Ovary (tissue), 9 donors: ENCODE measurements around the gene ZNF175. TPM values are rescaled to one million over a fixed set of nuclear protein-coding genes. Genes with fewer than 3 reads are reported as not detected.

Experiments used
- DNase-seq, 5 donors: peaks; one replicate each; pipeline ENCODE4 v3.0.0-alpha.2; 2019 to 2020
- H3K27ac ChIP-seq, 2 donors: fragments of 200-600 bp; one replicate each; pipeline versions ENCODE4 v1.5.1 to v1.8.0; 2019 to 2022
- H3K27me3 ChIP-seq: fragments of 200-600 bp; one replicate; pipeline ENCODE4 v1.8.0; 2022
- H3K36me3 ChIP-seq: fragments of 200-600 bp; sonication (generic); one replicate; pipeline ENCODE4 v1.5.1; 2019
- H3K4me1 ChIP-seq: one replicate; pipeline ENCODE4 v1.8.1; 2013; ENCODE audit warnings: mild to moderate bottlenecking, moderate library complexity; ENCODE audit not compliant: insufficient read depth
- H3K4me3 ChIP-seq: fragments of 200-600 bp; sonication (generic); one replicate; pipeline ENCODE4 v1.5.1; 2017
- H3K9me3 ChIP-seq, 2 donors: fragments of 200-600 bp in 1 of 2; sonication (generic) in 1 of 2; one replicate each; pipeline versions ENCODE4 v1.5.1 to v1.8.1; 2013 to 2019; ENCODE audit warnings: mild to moderate bottlenecking in 1 of 2, moderate library complexity in 1 of 2
- CTCF ChIP-seq, 3 donors: fragments of 450-650 bp in 2 of 3; fragments of 200-600 bp in 1 of 3; IDR thresholded peaks; one replicate each; pipeline versions ENCODE4 v1.5.1 to v1.8.0; 2016 to 2022; ENCODE audit warnings: antibody characterized with exemption in 3 of 3, mild to moderate bottlenecking in 1 of 3
- EP300 ChIP-seq: sonication (generic); formaldehyde crosslinking; IDR thresholded peaks from one replicate; pipeline ENCODE4 v1.6.1; 2017; ENCODE audit warnings: antibody characterized with exemption
- POLR2A ChIP-seq: fragments of 450-650 bp; IDR thresholded peaks from one replicate; pipeline ENCODE4 v1.6.1; 2017; ENCODE audit warnings: antibody characterized with exemption, mild to moderate bottlenecking, moderate library complexity
- WGBS, 3 donors: extraction: QIAGEN DNeasy Blood & Tissue Kit in 1 of 3; methylation state at CpG; one replicate each; pipeline versions ENCODE4 v1.1.5 to v1.1.7; 2013 to 2017; 5-methylcytosine and 5-hydroxymethylcytosine counted together
- intact Hi-C, 4 donors: fragments of 100-400 bp; cut with DNase I; formaldehyde crosslinking; loops; one replicate each; pipeline versions ENCODE4 v1.11.0 to v1.15.1; 2022 to 2023
- polyA plus RNA-seq, 2 donors: library from polyadenylated mRNA; stranded (reverse); fragments of 200-250 nt in 1 of 2; fragments of 350-450 nt in 1 of 2; fragmentation: Illumina TruSeq in 1 of 2; extraction: RNeasy Lipid Tissue Mini Kit (QIAGEN cat#74804) in 1 of 2; gene quantifications; one replicate each; pipeline ENCODE4 v1.2.3, GENCODE V29; 2013 to 2014
- total RNA-seq, 7 donors: library from RNA; depleted of rRNA in 2 of 7; stranded (reverse); fragments of >200 nt in 2 of 7; fragmentation: NEBNext Ultra II Directional in 3 of 7; extraction: Animal tissue kit (Norgen Biotek cat#: 25700) in 3 of 7; gene quantifications; one replicate each; pipeline versions ENCODE4 v1.1.0 to v1.2.4, GENCODE V29; 2016 to 2023
- donor health status: DM: no; HTN: no; CAD: no; lungs with moderate emphysema.
- donor health status: DM: no; HTN: no; CAD: no.
- donor health status: Bipolar disorder and iron deficiency.
- donor health status: DM: yes; HTN: yes; CAD: no.
- donor health status: DM: no; HTN: no; CAD: no.
- donor health status: DM: yes; HTN: yes; CAD: no.

The ZNF175 gene
- total and polyA plus RNA-seq, 9 donors: 4.3 to 17.3 (median 12.6) TPM

GRCh38 chr19:51637362-51637978 is 66.4 kb downstream of the ZNF175 start:
- no peak overlapping the region for H3K27ac ChIP-seq

GRCh38 chr19:51639916-51640315 is 68.8 kb downstream of the ZNF175 start:
- intact Hi-C loops: no loop called here
- H3K36me3 ChIP-seq: no peaks in the 10 kb centered on the region

More at GRCh38 chr19:51637362-51637978, 66.4 kb downstream of the ZNF175 start:
- no peak for DNase-seq
- no peaks in the 10 kb centered on the region for H3K4me1 ChIP-seq
- H3K36me3 ChIP-seq: no peaks in the 10 kb centered on the region
- WGBS, 3 donors: 18 to 19% methylated on average over 5 of the region's 5 CpGs; no CpG with 5 or more reads in 1 of the 3 donors
- intact Hi-C loops: no loop called here
- H3K9me3 ChIP-seq: peaks cover 0 to 4% of the 10 kb centered on the region in 2 donors
- no peak for TF ChIP-seq EP300
- no peak for TF ChIP-seq CTCF (IDR thresholded peaks at IDR 0.05)
- TF ChIP-seq POLR2A: no peak
- no peak overlapping the region for H3K4me3 ChIP-seq
- no peaks in the 10 kb centered on the region for H3K27me3 ChIP-seq

GRCh38 chr19:51640386-51640785 is 69.3 kb downstream of the ZNF175 start:
- Histone ChIP-seq H3K4me3 (no peak overlapping the region), H3K27ac (no peak overlapping the region), H3K27me3 (no peaks in the 10 kb centered on the region), H3K9me3 (peaks cover 0 to 4% of the 10 kb centered on the region in 2 donors), H3K4me1 (no peaks in the 10 kb centered on the region), H3K36me3 (no peaks in the 10 kb centered on the region)
- no peak for DNase-seq
- intact Hi-C loops: no loop called here
- 85 to 89% methylated on average over 3 of the region's 3 CpGs; no CpG with 5 or more reads in 1 of the 3 donors for WGBS, 3 donors
- TF ChIP-seq CTCF (IDR thresholded peaks at IDR 0.05) (no peak), POLR2A (no peak), EP300 (no peak)

More at GRCh38 chr19:51639916-51640315, 68.8 kb downstream of the ZNF175 start:
- Histone ChIP-seq H3K27ac (no peak overlapping the region), H3K27me3 (no peaks in the 10 kb centered on the region), H3K4me3 (no peak overlapping the region), H3K9me3 (peaks cover 0 to 4% of the 10 kb centered on the region in 2 donors), H3K4me1 (no peaks in the 10 kb centered on the region)
- DNase-seq: no peak
- 58 to 75% methylated on average over 4 of the region's 4 CpGs; no CpG with 5 or more reads in 1 of the 3 donors for WGBS, 3 donors
- no peak for TF ChIP-seq POLR2A
- no peak for TF ChIP-seq CTCF (IDR thresholded peaks at IDR 0.05)
- TF ChIP-seq EP300: no peak

GRCh38 chr19:51641648-51642047 is 70.6 kb downstream of the ZNF175 start:
- Histone ChIP-seq H3K4me1 (no peaks in the 10 kb centered on the region), H3K27ac (no peak overlapping the region), H3K36me3 (no peaks in the 10 kb centered on the region), H3K4me3 (no peak overlapping the region), H3K9me3 (peaks cover 0 to 4% of the 10 kb centered on the region in 2 donors), H3K27me3 (no peaks in the 10 kb centered on the region)
- intact Hi-C loops: no loop called here
- DNase-seq: no peak
- TF ChIP-seq CTCF (IDR thresholded peaks at IDR 0.05): no peak
- no peak for TF ChIP-seq EP300
- no peak for TF ChIP-seq POLR2A

Other genes with a start within 250 kb of the ZNF175 start
- gene VSIG10L, start 229.1 kb upstream of the ZNF175 start, total RNA-seq: 1 to 10 TPM; 1.8 to 8.1 (median 5.4) TPM
- 1 to 10 TPM; 4.4 to 6.9 TPM for gene VSIG10L, start 229.1 kb upstream of the ZNF175 start, polyA plus RNA-seq
- 10 to 100 TPM; 38.7 to 91.3 (median 63.3) TPM for gene ETFB, start 204.9 kb upstream of the ZNF175 start, total RNA-seq
- gene ETFB, start 204.9 kb upstream of the ZNF175 start, polyA plus RNA-seq: 10 to 100 TPM; 12.4 to 86.7 TPM
- 1 to 10 TPM in 3 of 7 donors, under 1 TPM in 1, not detected in 3; 0.70 to 1.9 (median 1.5) TPM for gene CLDND2, start 202.3 kb upstream of the ZNF175 start, total RNA-seq
- gene CLDND2, start 202.3 kb upstream of the ZNF175 start, polyA plus RNA-seq: under 1 TPM in 1 of 2 donors, not detected in 1; 0.59 TPM
- gene NKG7, start 198.6 kb upstream of the ZNF175 start, total RNA-seq: 1 to 10 TPM in 5 of 7 donors, under 1 TPM in 2; 0.40 to 3.1 (median 1.5) TPM
- gene NKG7, start 198.6 kb upstream of the ZNF175 start, polyA plus RNA-seq: 1 to 10 TPM; 1.6 to 4.4 TPM
- gene LIM2, start 183.3 kb upstream of the ZNF175 start, total RNA-seq: not detected
- gene LIM2, start 183.3 kb upstream of the ZNF175 start, polyA plus RNA-seq: not detected
- not detected for gene C19orf84, start 180.7 kb upstream of the ZNF175 start, total RNA-seq
- under 1 TPM in 1 of 2 donors, not detected in 1; 0.47 TPM for gene C19orf84, start 180.7 kb upstream of the ZNF175 start, polyA plus RNA-seq
- gene SIGLEC10, start 153.6 kb upstream of the ZNF175 start, total RNA-seq: 1 to 10 TPM; 1.4 to 9.4 (median 4.6) TPM
- gene SIGLEC10, start 153.6 kb upstream of the ZNF175 start, polyA plus RNA-seq: 1 to 10 TPM in 1 of 2 donors, under 1 TPM in 1; 0.30 to 1.3 TPM
- gene SIGLEC8, start 112.8 kb upstream of the ZNF175 start, total RNA-seq: 1 to 10 TPM in 1 of 7 donors, under 1 TPM in 4, not detected in 2; 0.24 to 1.6 (median 0.92) TPM
- gene SIGLEC8, start 112.8 kb upstream of the ZNF175 start, polyA plus RNA-seq: 1 to 10 TPM in 1 of 2 donors, under 1 TPM in 1; 0.05 to 1.6 TPM
- not detected for gene CEACAM18, start 92.7 kb upstream of the ZNF175 start, total RNA-seq
- not detected for gene CEACAM18, start 92.7 kb upstream of the ZNF175 start, polyA plus RNA-seq
- under 1 TPM in 2 of 7 donors, not detected in 5; 0.23 to 0.25 TPM for gene SIGLEC12, start 69.5 kb upstream of the ZNF175 start, total RNA-seq
- under 1 TPM in 1 of 2 donors, not detected in 1; 0.73 TPM for gene SIGLEC12, start 69.5 kb upstream of the ZNF175 start, polyA plus RNA-seq
- gene SIGLEC6, start 39.6 kb upstream of the ZNF175 start, total RNA-seq: under 1 TPM in 2 of 7 donors, not detected in 5; 0.40 to 0.45 TPM
- under 1 TPM; 0.19 to 0.67 TPM for gene SIGLEC6, start 39.6 kb upstream of the ZNF175 start, polyA plus RNA-seq
- gene SIGLEC5, start 59.1 kb downstream of the ZNF175 start, total RNA-seq: under 1 TPM in 4 of 7 donors, not detected in 3; 0.13 to 0.69 (median 0.56) TPM
- under 1 TPM in 1 of 2 donors, not detected in 1; 0.13 TPM for gene SIGLEC5, start 59.1 kb downstream of the ZNF175 start, polyA plus RNA-seq
- 1 to 10 TPM in 3 of 7 donors, under 1 TPM in 3, not detected in 1; 0.11 to 4.1 (median 1.0) TPM for gene SIGLEC14, start 75.5 kb downstream of the ZNF175 start, total RNA-seq
- under 1 TPM in 1 of 2 donors, not detected in 1; 0.27 TPM for gene SIGLEC14, start 75.5 kb downstream of the ZNF175 start, polyA plus RNA-seq
- gene SPACA6, start 122.0 kb downstream of the ZNF175 start, total RNA-seq: 10 to 100 TPM; 30.3 to 93.2 (median 50.3) TPM
- gene SPACA6, start 122.0 kb downstream of the ZNF175 start, polyA plus RNA-seq: 10 to 100 TPM in 1 of 2 donors, 1 to 10 TPM in 1; 6.4 to 27.4 TPM
- gene HAS1, start 152.7 kb downstream of the ZNF175 start, total RNA-seq: 100 to 1,000 TPM in 1 of 7 donors, 10 to 100 TPM in 3, 1 to 10 TPM in 3; 1.8 to 385 (median 15.3) TPM
- 1 to 10 TPM; 1.0 to 7.5 TPM for gene HAS1, start 152.7 kb downstream of the ZNF175 start, polyA plus RNA-seq
- 10 to 100 TPM in 1 of 7 donors, 1 to 10 TPM in 6; 1.8 to 18.2 (median 3.6) TPM for gene FPR1, start 180.6 kb downstream of the ZNF175 start, total RNA-seq
- 10 to 100 TPM in 1 of 2 donors, 1 to 10 TPM in 1; 1.1 to 11.0 TPM for gene FPR1, start 180.6 kb downstream of the ZNF175 start, polyA plus RNA-seq
- 1 to 10 TPM in 3 of 7 donors, under 1 TPM in 4; 0.23 to 2.4 (median 0.95) TPM for gene FPR2, start 189.9 kb downstream of the ZNF175 start, total RNA-seq
- 1 to 10 TPM in 1 of 2 donors, under 1 TPM in 1; 0.21 to 1.1 TPM for gene FPR2, start 189.9 kb downstream of the ZNF175 start, polyA plus RNA-seq
- gene FPR3, start 223.9 kb downstream of the ZNF175 start, total RNA-seq: 1 to 10 TPM; 1.5 to 4.5 (median 3.5) TPM
- gene FPR3, start 223.9 kb downstream of the ZNF175 start, polyA plus RNA-seq: 10 to 100 TPM in 1 of 2 donors, 1 to 10 TPM in 1; 1.9 to 20.5 TPM